ENCODE data around the gene CTRB1.
"Not testable (repeated sequence)": the region's sequence is repeated elsewhere in the genome, so short reads cannot be mapped to it uniquely, and the experiment has no call there.

The CTRB1 gene

DNA sequence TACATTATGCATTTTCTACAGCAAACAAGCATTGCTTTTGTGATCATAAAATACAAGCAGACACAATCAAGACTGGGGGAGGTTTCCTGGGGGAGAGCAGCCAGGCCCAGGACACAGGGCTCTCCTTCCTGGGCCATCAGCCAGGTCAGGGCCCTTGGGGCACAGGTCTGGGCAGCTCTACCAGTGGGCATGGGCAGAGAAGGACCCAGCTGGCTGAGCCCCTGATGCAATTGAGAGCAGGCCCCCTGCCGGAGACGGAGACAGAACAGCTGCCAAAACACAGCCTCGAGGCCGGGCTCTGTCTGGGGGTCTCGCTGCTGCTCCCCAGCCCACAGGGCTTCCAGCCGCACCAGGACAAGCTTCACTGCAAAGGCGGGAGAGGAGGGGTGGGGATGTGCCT lies 21.8 kb downstream of the CTRB1 start:
- not testable (repeated sequence) for DNase-seq (ENCODE audit: low read depth in 2 of 2)

- DNase-seq (ENCODE audit: low read depth in 2 of 2) = no peak
Observed at GRCh38 chr16:75241412-75241811, 22.6 kb downstream of the CTRB1 start.

DNA sequence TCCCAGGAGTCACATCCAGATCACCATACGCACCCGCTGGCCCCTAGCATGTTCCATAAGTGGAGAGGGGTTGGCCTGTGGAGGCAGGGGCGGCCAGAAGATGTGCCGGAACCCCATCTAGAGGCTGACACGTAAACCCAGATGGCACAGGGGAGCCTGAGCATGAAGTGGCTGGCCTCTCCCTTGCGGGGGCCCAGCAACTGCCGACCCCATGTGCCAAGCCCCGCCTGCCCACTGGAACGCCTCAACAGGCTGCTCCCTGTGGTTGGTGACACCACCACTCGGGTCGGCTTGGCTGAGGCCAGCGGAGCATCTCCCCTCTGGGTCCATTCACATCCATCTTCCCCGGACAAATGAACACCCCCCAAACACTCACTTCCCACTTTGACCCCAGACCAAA lies 23.2 kb downstream of the CTRB1 start:
- DNase-seq (ENCODE audit: low read depth in 2 of 2) = no peak

DNA sequence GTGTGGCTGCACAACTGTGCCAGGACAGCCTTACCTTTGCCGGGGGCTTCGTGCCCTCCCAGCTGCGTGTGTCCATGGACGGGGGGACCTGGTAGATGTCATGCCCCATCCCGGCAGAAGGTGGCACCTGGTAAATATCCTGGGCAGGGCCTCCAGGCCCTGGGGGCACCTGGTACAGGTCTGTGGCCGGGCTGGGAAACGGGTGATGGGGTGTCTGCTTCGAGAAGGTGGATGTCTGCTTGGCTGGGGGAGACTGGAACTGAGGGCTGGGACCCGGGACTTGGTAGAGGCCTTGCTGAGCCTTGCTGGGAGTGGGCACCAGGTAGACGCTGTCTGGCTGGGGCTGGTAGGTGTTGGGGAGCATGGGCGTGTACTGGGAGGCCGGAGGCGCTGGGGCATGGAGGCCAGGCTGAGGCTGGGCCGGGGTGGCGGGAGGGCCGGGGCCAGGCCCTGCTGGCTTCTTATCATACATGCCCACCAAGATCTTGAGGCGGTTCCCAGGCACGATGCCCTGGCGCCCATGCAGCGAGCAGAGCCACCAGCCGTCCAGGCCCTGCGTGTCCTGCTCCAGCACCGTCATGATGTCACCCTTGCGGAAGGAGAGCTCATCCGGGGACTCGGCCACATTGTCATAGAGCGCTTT lies 23.8 kb downstream of the CTRB1 start:
- not testable (repeated sequence) for DNase-seq (ENCODE audit: low read depth in 2 of 2)

- no peak for DNase-seq (ENCODE audit: low read depth in 2 of 2)
Observed at GRCh38 chr16:75243667-75244224, 25.0 kb downstream of the CTRB1 start.

- DNase-seq (ENCODE audit: low read depth in 2 of 2) = no peak
Observed at GRCh38 chr16:75244225-75244809, 25.5 kb downstream of the CTRB1 start.

DNA sequence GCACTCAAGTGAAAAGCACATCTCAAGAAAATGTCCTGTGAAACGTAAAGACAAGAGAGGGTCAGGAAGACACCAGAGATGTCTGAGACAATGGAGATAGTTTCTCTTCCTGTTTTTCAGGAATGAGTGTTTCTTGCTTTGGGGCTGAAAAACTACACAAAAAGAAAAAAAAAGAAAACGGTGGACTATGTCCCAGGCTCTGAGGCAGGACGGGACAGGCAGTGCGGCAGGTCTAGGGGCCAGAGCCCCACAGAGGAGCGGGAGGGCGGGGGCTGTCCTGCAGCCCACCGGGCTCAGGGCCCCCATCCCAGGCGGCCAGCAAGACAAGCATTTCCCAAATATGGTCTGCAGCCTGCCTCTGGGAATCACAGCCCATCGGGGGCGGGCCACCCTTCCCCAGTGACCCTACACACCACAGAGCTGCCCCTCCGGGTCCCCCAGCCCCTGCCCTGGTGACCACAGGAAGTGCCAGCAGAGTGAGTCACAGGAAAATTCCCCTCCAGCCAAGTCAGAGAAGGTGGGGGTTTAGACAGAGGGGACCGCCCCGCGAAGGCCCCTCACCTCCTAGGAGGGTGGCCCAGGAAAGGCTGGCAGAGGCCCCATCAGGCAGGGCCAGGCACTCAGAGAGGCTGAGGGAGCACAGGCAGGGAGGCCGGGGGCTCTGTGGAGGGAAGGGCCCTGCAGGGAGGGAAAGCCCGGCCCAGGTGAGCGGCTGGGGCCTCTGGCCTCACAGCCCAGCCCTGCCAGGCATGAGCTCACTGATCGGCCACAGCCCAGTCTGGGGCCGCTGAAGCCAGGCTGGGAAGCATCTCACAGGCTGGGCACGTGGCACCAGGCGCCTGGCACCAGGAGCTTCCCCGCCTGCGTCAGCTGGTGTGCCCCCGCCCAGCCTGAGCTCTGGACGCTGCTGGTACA lies 26.3 kb downstream of the CTRB1 start:
- DNase-seq (ENCODE audit: low read depth in 2 of 2) = no peak

DNA sequence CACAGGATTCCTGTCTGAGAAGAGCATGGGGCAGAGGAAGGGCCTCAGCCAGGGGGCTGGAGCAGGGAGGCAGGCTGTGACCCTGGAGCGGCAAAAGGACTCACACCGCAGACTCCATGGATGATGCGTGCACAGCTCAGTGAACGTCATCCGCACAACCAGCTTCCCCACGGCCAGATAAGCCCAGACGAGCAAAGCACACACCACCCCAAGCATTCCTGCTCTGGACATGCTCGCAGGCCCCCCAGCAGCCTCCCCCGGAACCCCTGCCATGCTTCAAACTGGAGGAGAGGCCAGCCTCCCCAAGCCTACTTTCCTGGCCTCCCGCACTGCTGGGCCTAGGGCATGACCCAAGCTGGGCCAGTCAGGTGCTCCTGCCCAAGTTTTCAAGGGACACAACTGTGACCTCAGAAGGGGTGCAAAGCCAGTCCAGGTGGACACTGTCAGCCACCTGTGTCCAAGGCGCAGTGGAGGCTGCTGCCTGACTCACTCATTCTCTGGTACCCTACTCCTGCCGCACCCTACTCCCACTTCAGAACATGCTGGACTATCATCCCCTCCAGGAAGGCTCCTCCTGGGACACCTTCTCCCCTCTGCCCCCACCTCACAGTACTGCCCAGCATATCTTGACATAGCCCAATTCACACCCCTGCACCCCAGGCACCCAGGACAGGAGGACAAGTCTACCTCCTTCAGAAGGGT lies 27.9 kb downstream of the CTRB1 start:
- DNase-seq (ENCODE audit: low read depth in 2 of 2) = no peak

GRCh38 chr16:75247249-75247648 lies 28.5 kb downstream of the CTRB1 start:
- no peak for DNase-seq (ENCODE audit: low read depth in 2 of 2)

DNA sequence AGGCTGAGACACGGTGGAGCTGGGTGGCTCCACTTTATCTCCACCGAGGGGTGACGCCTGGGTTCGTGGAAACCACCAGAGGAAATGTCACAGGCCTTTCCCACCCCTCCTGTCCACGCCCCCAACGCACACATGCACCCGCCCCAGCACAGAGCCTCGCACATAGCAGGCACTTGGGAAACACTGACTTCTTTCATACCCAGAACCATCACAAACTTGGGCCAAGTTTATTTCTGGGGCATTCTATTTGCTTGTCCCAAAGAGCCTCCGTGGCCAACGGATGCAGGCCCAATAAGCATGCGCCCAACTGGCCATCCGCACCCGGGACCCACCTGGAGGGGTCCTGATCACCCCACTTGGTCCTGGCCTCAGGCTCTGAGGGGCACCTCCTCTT lies 29.4 kb downstream of the CTRB1 start:
- no peak for DNase-seq (ENCODE audit: low read depth in 2 of 2)

- no peak for DNase-seq (ENCODE audit: low read depth in 2 of 2)
Observed at GRCh38 chr16:75248536-75249380, 30.0 kb downstream of the CTRB1 start.

GRCh38 chr16:75249441-75249840 lies 30.7 kb downstream of the CTRB1 start:
- no peak for DNase-seq (ENCODE audit: low read depth in 2 of 2)

DNA sequence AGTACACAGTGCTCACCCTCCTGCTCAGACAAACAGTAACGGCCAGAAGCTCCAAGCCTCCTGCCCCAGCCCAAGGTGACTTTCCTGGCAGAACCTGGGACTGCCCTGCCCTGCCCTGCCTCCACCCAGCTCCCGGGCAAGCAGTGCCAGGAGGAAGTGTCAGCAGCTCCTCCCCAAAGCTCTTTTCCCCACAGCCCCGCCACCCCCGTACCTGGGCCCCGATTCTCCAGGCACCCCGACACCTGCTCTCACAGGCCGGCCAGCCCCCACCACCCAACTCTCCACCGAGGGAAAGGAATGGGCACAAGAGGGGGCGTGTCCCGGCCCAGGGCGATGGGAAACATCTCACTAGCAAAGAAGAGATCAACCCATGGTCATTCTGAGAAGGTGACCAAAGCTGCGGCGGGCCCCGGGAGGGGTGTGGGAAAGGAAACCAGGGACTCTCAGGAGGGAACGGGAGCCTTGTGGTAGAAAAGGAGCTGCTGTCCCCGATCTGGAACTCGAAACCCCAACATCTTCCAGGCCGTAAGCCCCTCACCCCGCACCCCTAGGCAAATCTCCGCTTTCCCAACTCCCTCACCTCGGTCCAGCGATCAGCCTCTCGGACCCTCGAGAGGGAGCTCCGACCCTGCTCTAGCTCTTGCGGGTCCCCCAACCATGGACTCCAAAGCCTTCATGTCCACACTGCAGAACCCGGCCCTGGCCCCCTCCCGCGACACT lies 31.5 kb downstream of the CTRB1 start:
- no peak for DNase-seq (ENCODE audit: low read depth in 2 of 2)

- no peak for DNase-seq (ENCODE audit: low read depth in 2 of 2)
Observed at GRCh38 chr16:75250809-75251279, 32.1 kb downstream of the CTRB1 start.

DNA sequence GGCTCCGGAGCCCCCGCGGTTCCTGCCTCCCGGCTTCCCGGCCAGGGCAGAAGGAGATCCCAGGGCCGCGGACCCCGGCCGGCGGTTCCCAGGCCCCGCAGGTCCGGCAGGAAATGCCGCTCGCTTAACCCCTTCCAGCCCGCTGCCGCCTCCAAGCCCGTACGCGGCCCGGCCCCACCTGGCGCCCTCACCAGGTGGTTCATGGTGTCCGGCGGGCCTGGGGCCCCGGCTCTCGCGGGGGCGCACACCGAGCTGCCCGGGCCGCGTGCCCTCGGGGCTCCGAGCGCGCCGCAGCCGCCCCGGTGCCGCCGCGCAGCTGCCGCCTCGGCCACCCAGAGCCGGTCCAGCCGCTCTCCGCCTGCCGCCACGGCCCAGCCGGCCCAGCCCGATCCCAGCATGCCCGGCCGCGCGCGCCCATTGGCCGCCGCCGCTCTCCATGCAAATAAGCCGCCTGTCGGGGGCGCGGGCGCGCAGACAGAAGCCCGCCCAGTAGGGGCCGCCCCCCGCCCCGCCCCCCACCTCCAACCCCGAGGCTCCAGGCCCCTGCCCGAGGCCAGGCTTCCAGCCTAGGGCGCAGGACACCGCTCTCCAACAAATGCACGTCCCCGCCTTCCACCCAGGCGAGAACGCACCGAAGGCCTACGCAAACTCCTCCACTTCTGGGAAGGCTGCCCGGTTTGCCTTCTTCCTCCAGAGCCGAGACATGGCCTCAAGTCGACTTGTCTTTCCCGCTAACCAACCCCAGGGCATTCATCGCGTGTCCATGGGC lies 32.7 kb downstream of the CTRB1 start, which contains the start of gene BCAR1:
BCAR1 (minus strand) TSS at position 345 of the 769 bp plus-strand sequence; CDS start at position 203, 142 bp downstream.
- DNase-seq (ENCODE audit: low read depth in 2 of 2) = no peak

GRCh38 chr16:75252049-75252864 lies 33.5 kb downstream of the CTRB1 start:
- no peak for DNase-seq (ENCODE audit: low read depth in 2 of 2)

- no peak for DNase-seq (ENCODE audit: low read depth in 2 of 2)
Observed at GRCh38 chr16:75252946-75253911, 34.4 kb downstream of the CTRB1 start.

Measured in stimulated activated CD8-positive, alpha-beta memory T cell treated with anti-CD3 and anti-CD28 coated beads, Interleukin-15, amount 100 ng/mL, for 4 hours (primary cell).